Progenitor cell of endocrine pancreas (in vitro differentiated cells): ENCODE measurements around the gene TIMP2. TPM values are rescaled to one million over a fixed set of nuclear protein-coding genes. Genes with fewer than 3 reads are reported as not detected.
A peak's percentile ranks its signal among the peaks of the same experiment; 100 is the strongest.
"Not testable (repeated sequence)": the region's sequence is repeated elsewhere in the genome, so short reads cannot be mapped to it uniquely, and the experiment has no call there.

Experiments
- DNase-seq: peaks from one replicate; pipeline ENCODE4 v3.0.0; 2021; ENCODE audit warnings: low spot score; ENCODE audit not compliant: unreplicated experiment
- H3K27ac Mint-ChIP-seq: 2 replicates; pipeline ENCODE4 v1.8.0; 2021; ENCODE audit warnings: mild to moderate bottlenecking, moderate library complexity, mixed read lengths
- H3K27me3 Mint-ChIP-seq: 2 replicates; pipeline ENCODE4 v1.8.0; 2021; ENCODE audit warnings: mixed read lengths
- H3K36me3 Mint-ChIP-seq: 2 replicates; pipeline ENCODE4 v1.8.0; 2022; ENCODE audit warnings: mixed read lengths; ENCODE audit not compliant: insufficient read depth
- H3K4me1 Mint-ChIP-seq: 2 replicates; pipeline ENCODE4 v1.8.0; 2021; ENCODE audit warnings: low read depth, mixed read lengths
- H3K4me3 Mint-ChIP-seq: 2 replicates; pipeline ENCODE4 v1.8.0; 2021; ENCODE audit warnings: low read depth, mild to moderate bottlenecking, moderate library complexity, mixed read lengths
- H3K9me3 Mint-ChIP-seq: 2 replicates; pipeline ENCODE4 v1.8.0; 2021; ENCODE audit warnings: low read depth, mixed read lengths
- CTCF ChIP-seq: fragments of 200-600 bp; sonication (generic); IDR thresholded peaks from one replicate; pipeline ENCODE4 v1.5.0; 2021; ENCODE audit warnings: antibody characterized with exemption, mild to moderate bottlenecking; ENCODE audit not compliant: unreplicated experiment
- total RNA-seq: library from RNA; stranded (reverse); gene quantifications from 2 replicates; pipeline ENCODE4 v1.2.1, GENCODE V29; 2021

The TIMP2 gene
- total RNA-seq, 1 donor from 2014 or later = 51.4 TPM

DNA sequence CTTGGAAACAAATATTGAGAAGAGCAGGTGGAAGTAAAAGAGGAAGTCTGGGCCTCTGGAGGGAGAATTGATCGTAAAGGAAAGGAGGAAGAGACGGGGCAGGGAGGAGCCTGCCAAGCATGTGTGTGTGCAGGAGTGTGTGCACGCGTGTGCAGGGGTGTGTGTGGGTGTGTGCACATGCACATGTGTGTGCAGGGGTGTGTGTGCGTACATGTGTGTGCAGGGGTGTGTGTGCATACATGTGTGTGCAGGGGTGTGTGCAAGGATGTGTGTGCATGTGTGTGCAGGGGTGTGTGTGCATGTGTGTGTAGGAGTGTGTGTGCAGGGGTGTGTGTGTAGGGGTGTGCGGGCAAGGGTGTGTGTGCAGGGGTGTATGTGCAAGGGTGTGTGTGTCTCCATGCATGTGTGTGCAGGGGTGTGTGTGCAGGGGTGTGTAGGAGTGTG is 32.2 kb downstream of the TIMP2 start:
- H3K36me3 Mint-ChIP-seq = peaks cover 2% of the 10 kb centered on the region

DNA sequence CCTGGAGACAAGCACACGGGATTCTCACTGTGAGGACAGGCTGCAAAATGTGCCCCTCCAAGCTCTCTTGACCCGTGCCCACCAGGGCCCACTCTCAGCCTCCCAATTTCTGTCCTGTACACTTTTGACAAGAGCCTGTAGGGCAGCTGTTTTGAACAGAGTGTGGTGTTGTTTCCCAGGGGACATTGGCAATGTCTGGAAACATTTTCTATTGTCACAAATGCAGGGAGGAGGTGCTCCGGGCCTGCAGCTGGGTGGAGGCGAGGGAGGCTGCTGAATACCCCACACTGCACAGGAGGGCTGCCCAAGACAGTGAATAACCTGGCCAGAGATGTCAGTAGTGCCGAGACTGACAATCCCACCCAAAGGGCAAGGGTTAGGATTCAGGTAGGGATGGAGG is 32.7 kb downstream of the TIMP2 start:
- no peak for TF ChIP-seq CTCF
- peaks cover 5% of the 10 kb centered on the region for H3K4me1 Mint-ChIP-seq
- H3K9me3 Mint-ChIP-seq = no peaks in the 10 kb centered on the region
- H3K27ac Mint-ChIP-seq = peak overlapping the region; percentile 13
- no peaks in the 10 kb centered on the region for H3K27me3 Mint-ChIP-seq
- no peak overlapping the region for H3K4me3 Mint-ChIP-seq
- DNase-seq = no peak
- peaks cover 2% of the 10 kb centered on the region for H3K36me3 Mint-ChIP-seq

More for the DNA sequence above, 32.2 kb downstream of the TIMP2 start:
- Mint-ChIP-seq H3K27me3 (no peaks in the 10 kb centered on the region), H3K4me1 (peaks cover 5% of the 10 kb centered on the region), H3K9me3 (no peaks in the 10 kb centered on the region), H3K27ac (no peak overlapping the region), H3K4me3 (no peak overlapping the region)
- TF ChIP-seq CTCF = no peak
- no peak for DNase-seq

- peaks cover 5% of the 10 kb centered on the region for H3K4me1 Mint-ChIP-seq
- H3K27ac Mint-ChIP-seq = no peak overlapping the region
- no peak for TF ChIP-seq CTCF
- DNase-seq = no peak
- H3K27me3 Mint-ChIP-seq = no peaks in the 10 kb centered on the region
- H3K4me3 Mint-ChIP-seq = no peak overlapping the region
- H3K9me3 Mint-ChIP-seq = no peaks in the 10 kb centered on the region
- H3K36me3 Mint-ChIP-seq = peaks cover 2% of the 10 kb centered on the region
These were observed 33.1 kb downstream of the TIMP2 start for GRCh38 chr17:78892062-78892456.

DNA sequence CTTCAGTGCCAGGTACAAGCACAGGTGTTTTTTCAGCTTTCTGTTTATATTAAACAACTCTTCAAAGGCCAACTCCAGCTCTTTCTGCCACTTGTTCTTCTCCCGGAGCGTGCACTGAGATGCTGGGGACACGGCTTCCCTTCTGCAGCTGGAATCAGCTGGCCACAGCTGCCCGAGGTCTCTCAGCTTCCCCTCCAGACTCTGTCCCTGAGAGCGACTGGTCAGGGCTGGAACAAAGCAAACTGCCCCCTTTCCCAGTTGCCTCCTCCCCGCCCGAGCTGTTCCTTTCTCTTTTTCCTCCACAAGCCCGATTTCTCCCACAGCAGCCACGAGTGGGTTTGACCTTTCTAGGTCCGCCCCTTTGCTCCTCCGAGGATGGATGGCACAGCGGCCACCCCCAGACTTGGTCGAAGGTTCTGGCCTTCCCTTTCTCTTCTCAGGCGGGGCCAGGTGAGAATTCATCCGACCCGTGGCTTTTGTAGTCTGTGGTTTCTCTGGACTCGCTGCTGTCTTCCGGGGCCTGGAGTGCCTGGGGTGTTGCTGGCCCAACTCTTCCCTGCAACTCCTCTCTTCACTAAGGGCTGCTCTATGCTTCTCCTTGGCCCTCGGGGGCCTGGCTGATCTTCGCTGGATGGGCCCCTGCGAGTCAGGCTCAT is 33.7 kb downstream of the TIMP2 start:
- H3K27me3 Mint-ChIP-seq = no peaks in the 10 kb centered on the region
- DNase-seq = no peak
- H3K27ac Mint-ChIP-seq = no peak overlapping the region
- H3K4me1 Mint-ChIP-seq = peaks cover 5% of the 10 kb centered on the region
- H3K36me3 Mint-ChIP-seq = peaks cover 2% of the 10 kb centered on the region
- no peaks in the 10 kb centered on the region for H3K9me3 Mint-ChIP-seq
- H3K4me3 Mint-ChIP-seq = no peak overlapping the region
- TF ChIP-seq CTCF = no peak

DNA sequence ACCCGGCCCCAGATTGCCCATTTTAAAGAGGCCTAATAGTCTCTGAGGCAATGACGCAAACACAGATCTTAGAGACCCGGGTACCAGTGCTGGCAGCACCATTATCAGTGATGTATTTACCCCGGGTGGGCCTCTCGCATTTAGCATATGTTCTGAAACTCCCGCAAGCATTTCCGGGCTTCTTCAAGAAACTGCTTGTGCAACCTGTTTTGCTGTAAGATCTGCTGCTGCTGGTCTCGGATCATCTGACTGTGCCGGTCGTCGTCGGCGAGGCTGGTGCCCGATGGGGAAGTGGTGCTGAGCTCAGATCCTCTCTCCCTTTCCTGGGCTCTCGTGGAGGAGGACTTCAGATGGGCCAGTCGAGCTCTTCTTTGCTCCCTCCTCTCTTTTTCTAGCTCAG is 34.7 kb downstream of the TIMP2 start:
- Mint-ChIP-seq H3K27me3 (no peaks in the 10 kb centered on the region), H3K36me3 (peaks cover 2% of the 10 kb centered on the region), H3K27ac (no peak overlapping the region), H3K4me3 (no peak overlapping the region), H3K9me3 (no peaks in the 10 kb centered on the region), H3K4me1 (peaks cover 5% of the 10 kb centered on the region)
- DNase-seq = no peak
- TF ChIP-seq CTCF = no peak

- H3K4me3 Mint-ChIP-seq, DNase-seq, H3K4me1 Mint-ChIP-seq, H3K36me3 Mint-ChIP-seq, H3K27me3 Mint-ChIP-seq, H3K9me3 Mint-ChIP-seq, H3K27ac Mint-ChIP-seq: not testable (repeated sequence)
These were observed 35.1 kb downstream of the TIMP2 start for GRCh38 chr17:78890096-78890495.
